ENCODE results near the gene KRT84. TPM values are rescaled to one million over a fixed set of nuclear protein-coding genes. Genes with fewer than 3 reads are reported as not detected.

KRT84 gene
- total RNA-seq, 1 experiment from 2014 or later = not detected

- Histone ChIP-seq H3K9me3 (no peaks in the 10 kb centered on the region), H3K27me3 (replicated peaks; ENCODE audit: control insufficient read depth, insufficient read depth, low read length) (no peaks in the 10 kb centered on the region), H3K36me3 (ENCODE audit: control insufficient read depth, insufficient read depth, low read length) (no peaks in the 10 kb centered on the region), H3K4me1 (peaks cover 8% of the 10 kb centered on the region), H3K4me3 (ENCODE audit: low read depth, low read length) (no peak overlapping the region)
- H3K27me3 Mint-ChIP-seq (ENCODE audit: insufficient read depth, unreplicated experiment) = no peaks in the 10 kb centered on the region
- ChIA-PET POLR2A (no interaction called here), CTCF (interaction anchor here (1.2 kb wide), 1 partner anchor 24 kb away, joined by 6 read pairs; no protein-coding TSS in a partner anchor)
- H3K36me3 Mint-ChIP-seq (ENCODE audit: insufficient read depth, unreplicated experiment) = no peaks in the 10 kb centered on the region
- no peak overlapping the region for H3K27ac Mint-ChIP-seq (ENCODE audit: unreplicated experiment)
- peaks cover 6% of the 10 kb centered on the region for H3K4me1 Mint-ChIP-seq (ENCODE audit: low read depth, unreplicated experiment)
- peaks cover 10% of the 10 kb centered on the region for H3K9me3 Mint-ChIP-seq (ENCODE audit: unreplicated experiment)
- TF ChIP-seq CTCF (IDR thresholded peaks at IDR 0.05; ENCODE audit: insufficient read depth in 1 of 2, low read depth in 1 of 2, low read length in 1 of 2, severe bottlenecking in 1 of 2, unreplicated experiment in 1 of 2) = no peak
- no TSS peak for BruUV-seq (replicated peaks)
- no peak overlapping the region for H3K4me3 Mint-ChIP-seq (ENCODE audit: unreplicated experiment)
- intact Hi-C loops (cut with micrococcal nuclease; ENCODE audit: unreplicated experiment) = no loop called here
- DNase-seq = no peak
These were observed 53.1 kb downstream of the KRT84 start for GRCh38 chr12:52332381-52332780.

GRCh38 chr12:52331833-52332232 is 53.6 kb downstream of the KRT84 start:
- ChIA-PET POLR2A (no interaction called here), CTCF (interaction anchor here (1.2 kb wide), 1 partner anchor 24 kb away, joined by 6 read pairs; no protein-coding TSS in a partner anchor)
- H3K9me3 ChIP-seq = no peaks in the 10 kb centered on the region
- no peak overlapping the region for H3K4me3 ChIP-seq (ENCODE audit: low read depth, low read length)
- DNase-seq = no peak
- no peak overlapping the region for H3K27ac Mint-ChIP-seq (ENCODE audit: unreplicated experiment)
- no peaks in the 10 kb centered on the region for H3K27me3 ChIP-seq (replicated peaks; ENCODE audit: control insufficient read depth, insufficient read depth, low read length)
- H3K36me3 Mint-ChIP-seq (ENCODE audit: insufficient read depth, unreplicated experiment) = no peaks in the 10 kb centered on the region
- H3K4me1 Mint-ChIP-seq (ENCODE audit: low read depth, unreplicated experiment) = peaks cover 6% of the 10 kb centered on the region
- BruUV-seq (replicated peaks) = no TSS peak
- TF ChIP-seq CTCF (IDR thresholded peaks at IDR 0.05; ENCODE audit: insufficient read depth in 1 of 2, low read depth in 1 of 2, low read length in 1 of 2, severe bottlenecking in 1 of 2, unreplicated experiment in 1 of 2) = no peak
- H3K36me3 ChIP-seq (ENCODE audit: control insufficient read depth, insufficient read depth, low read length) = no peaks in the 10 kb centered on the region
- H3K27me3 Mint-ChIP-seq (ENCODE audit: insufficient read depth, unreplicated experiment) = no peaks in the 10 kb centered on the region
- H3K4me3 Mint-ChIP-seq (ENCODE audit: unreplicated experiment) = no peak overlapping the region
- intact Hi-C loops (cut with micrococcal nuclease; ENCODE audit: unreplicated experiment) = no loop called here
- peaks cover 7% of the 10 kb centered on the region for H3K9me3 Mint-ChIP-seq (ENCODE audit: unreplicated experiment)
- H3K4me1 ChIP-seq = peaks cover 8% of the 10 kb centered on the region

GRCh38 chr12:52331039-52331438 is 54.4 kb downstream of the KRT84 start:
- ChIA-PET CTCF (no interaction called here), POLR2A (no interaction called here)
- intact Hi-C loops (cut with micrococcal nuclease; ENCODE audit: unreplicated experiment) = no loop called here
- no peaks in the 10 kb centered on the region for H3K9me3 Mint-ChIP-seq (ENCODE audit: unreplicated experiment)
- peaks cover 6% of the 10 kb centered on the region for H3K4me1 Mint-ChIP-seq (ENCODE audit: low read depth, unreplicated experiment)
- H3K4me1 ChIP-seq = peaks cover 8% of the 10 kb centered on the region
- H3K36me3 Mint-ChIP-seq (ENCODE audit: insufficient read depth, unreplicated experiment) = no peaks in the 10 kb centered on the region
- no peaks in the 10 kb centered on the region for H3K27me3 ChIP-seq (replicated peaks; ENCODE audit: control insufficient read depth, insufficient read depth, low read length)
- no peak overlapping the region for H3K4me3 ChIP-seq (ENCODE audit: low read depth, low read length)
- no peak overlapping the region for H3K4me3 Mint-ChIP-seq (ENCODE audit: unreplicated experiment)
- H3K27me3 Mint-ChIP-seq (ENCODE audit: insufficient read depth, unreplicated experiment) = no peaks in the 10 kb centered on the region
- no peaks in the 10 kb centered on the region for H3K9me3 ChIP-seq
- TF ChIP-seq CTCF (IDR thresholded peaks at IDR 0.05; ENCODE audit: insufficient read depth in 1 of 2, low read depth in 1 of 2, low read length in 1 of 2, severe bottlenecking in 1 of 2, unreplicated experiment in 1 of 2) = no peak
- no peaks in the 10 kb centered on the region for H3K36me3 ChIP-seq (ENCODE audit: control insufficient read depth, insufficient read depth, low read length)
- DNase-seq = no peak
- BruUV-seq (replicated peaks) = no TSS peak
- no peak overlapping the region for H3K27ac Mint-ChIP-seq (ENCODE audit: unreplicated experiment)
